Measurements from ENCODE around the gene TBC1D14. TPM values are rescaled to one million over a fixed set of nuclear protein-coding genes. Genes with fewer than 3 reads are reported as not detected.

TBC1D14 gene
- total and polyA plus RNA-seq, 2 of the 8 experiments (the other 6 are each of a cell fraction or from before 2014, with no cell fraction given): 45.6 to 48.2 TPM

DNA sequence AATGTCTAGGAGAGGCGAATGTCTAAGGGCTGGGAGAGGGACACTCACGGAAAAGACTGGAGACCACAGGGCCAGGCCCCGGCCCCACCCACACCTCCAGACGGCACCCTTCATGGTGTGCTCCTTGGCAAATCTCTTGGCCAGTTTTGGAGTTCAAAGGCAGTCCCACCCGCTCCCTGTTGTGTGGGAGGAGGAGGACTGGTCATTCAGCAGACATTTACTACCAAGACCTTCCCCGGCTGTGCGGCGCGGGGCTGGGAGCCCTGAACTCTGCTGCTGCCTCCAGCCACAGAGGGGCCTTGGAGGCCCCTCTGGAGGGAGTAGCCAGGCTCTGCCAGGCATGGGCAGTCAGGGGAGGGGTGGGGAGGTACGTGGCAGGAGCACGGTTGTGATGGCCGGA is 8.7 kb upstream of the TBC1D14 start (continued):
- TF ChIP-seq, protein P1, sequence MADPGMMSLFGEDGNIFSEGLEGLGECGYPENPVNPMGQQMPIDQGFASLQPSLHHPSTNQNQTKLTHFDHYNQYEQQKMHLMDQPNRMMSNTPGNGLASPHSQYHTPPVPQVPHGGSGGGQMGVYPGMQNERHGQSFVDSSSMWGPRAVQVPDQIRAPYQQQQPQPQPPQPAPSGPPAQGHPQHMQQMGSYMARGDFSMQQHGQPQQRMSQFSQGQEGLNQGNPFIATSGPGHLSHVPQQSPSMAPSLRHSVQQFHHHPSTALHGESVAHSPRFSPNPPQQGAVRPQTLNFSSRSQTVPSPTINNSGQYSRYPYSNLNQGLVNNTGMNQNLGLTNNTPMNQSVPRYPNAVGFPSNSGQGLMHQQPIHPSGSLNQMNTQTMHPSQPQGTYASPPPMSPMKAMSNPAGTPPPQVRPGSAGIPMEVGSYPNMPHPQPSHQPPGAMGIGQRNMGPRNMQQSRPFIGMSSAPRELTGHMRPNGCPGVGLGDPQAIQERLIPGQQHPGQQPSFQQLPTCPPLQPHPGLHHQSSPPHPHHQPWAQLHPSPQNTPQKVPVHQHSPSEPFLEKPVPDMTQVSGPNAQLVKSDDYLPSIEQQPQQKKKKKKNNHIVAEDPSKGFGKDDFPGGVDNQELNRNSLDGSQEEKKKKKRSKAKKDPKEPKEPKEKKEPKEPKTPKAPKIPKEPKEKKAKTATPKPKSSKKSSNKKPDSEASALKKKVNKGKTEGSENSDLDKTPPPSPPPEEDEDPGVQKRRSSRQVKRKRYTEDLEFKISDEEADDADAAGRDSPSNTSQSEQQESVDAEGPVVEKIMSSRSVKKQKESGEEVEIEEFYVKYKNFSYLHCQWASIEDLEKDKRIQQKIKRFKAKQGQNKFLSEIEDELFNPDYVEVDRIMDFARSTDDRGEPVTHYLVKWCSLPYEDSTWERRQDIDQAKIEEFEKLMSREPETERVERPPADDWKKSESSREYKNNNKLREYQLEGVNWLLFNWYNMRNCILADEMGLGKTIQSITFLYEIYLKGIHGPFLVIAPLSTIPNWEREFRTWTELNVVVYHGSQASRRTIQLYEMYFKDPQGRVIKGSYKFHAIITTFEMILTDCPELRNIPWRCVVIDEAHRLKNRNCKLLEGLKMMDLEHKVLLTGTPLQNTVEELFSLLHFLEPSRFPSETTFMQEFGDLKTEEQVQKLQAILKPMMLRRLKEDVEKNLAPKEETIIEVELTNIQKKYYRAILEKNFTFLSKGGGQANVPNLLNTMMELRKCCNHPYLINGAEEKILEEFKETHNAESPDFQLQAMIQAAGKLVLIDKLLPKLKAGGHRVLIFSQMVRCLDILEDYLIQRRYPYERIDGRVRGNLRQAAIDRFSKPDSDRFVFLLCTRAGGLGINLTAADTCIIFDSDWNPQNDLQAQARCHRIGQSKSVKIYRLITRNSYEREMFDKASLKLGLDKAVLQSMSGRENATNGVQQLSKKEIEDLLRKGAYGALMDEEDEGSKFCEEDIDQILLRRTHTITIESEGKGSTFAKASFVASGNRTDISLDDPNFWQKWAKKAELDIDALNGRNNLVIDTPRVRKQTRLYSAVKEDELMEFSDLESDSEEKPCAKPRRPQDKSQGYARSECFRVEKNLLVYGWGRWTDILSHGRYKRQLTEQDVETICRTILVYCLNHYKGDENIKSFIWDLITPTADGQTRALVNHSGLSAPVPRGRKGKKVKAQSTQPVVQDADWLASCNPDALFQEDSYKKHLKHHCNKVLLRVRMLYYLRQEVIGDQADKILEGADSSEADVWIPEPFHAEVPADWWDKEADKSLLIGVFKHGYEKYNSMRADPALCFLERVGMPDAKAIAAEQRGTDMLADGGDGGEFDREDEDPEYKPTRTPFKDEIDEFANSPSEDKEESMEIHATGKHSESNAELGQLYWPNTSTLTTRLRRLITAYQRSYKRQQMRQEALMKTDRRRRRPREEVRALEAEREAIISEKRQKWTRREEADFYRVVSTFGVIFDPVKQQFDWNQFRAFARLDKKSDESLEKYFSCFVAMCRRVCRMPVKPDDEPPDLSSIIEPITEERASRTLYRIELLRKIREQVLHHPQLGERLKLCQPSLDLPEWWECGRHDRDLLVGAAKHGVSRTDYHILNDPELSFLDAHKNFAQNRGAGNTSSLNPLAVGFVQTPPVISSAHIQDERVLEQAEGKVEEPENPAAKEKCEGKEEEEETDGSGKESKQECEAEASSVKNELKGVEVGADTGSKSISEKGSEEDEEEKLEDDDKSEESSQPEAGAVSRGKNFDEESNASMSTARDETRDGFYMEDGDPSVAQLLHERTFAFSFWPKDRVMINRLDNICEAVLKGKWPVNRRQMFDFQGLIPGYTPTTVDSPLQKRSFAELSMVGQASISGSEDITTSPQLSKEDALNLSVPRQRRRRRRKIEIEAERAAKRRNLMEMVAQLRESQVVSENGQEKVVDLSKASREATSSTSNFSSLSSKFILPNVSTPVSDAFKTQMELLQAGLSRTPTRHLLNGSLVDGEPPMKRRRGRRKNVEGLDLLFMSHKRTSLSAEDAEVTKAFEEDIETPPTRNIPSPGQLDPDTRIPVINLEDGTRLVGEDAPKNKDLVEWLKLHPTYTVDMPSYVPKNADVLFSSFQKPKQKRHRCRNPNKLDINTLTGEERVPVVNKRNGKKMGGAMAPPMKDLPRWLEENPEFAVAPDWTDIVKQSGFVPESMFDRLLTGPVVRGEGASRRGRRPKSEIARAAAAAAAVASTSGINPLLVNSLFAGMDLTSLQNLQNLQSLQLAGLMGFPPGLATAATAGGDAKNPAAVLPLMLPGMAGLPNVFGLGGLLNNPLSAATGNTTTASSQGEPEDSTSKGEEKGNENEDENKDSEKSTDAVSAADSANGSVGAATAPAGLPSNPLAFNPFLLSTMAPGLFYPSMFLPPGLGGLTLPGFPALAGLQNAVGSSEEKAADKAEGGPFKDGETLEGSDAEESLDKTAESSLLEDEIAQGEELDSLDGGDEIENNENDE (IDR thresholded peaks at IDR 0.05; ENCODE audit: insufficient replicate concordance, low read length): no peak
- TF ChIP-seq RAD21 (IDR thresholded peaks at IDR 0.05 in 1 of 2, conservative IDR thresholded peaks at IDR 0.05 in 1 of 2; ENCODE audit: low read depth in 2 of 2, low read length in 2 of 2) (no peak), HDAC6 (IDR thresholded peaks at IDR 0.05; ENCODE audit: low read depth, low read length) (no peak), SRF (IDR thresholded peaks at IDR 0.05; ENCODE audit: low read depth, low read length) (no peak), RXRA (IDR thresholded peaks at IDR 0.05; ENCODE audit: insufficient read depth, low read depth, low read length) (no peak), YY1 (IDR thresholded peaks at IDR 0.05; ENCODE audit: low read depth, low read length) (no peak), TBP (IDR thresholded peaks at IDR 0.05; ENCODE audit: low read depth, low read length) (no peak), ZNF274 (IDR thresholded peaks at IDR 0.05; ENCODE audit: borderline replicate concordance, extremely low read depth, low read length) (no peak), JUND (IDR thresholded peaks at IDR 0.05; ENCODE audit: low read length) (no peak)
- TF ChIP-seq, protein P2, sequence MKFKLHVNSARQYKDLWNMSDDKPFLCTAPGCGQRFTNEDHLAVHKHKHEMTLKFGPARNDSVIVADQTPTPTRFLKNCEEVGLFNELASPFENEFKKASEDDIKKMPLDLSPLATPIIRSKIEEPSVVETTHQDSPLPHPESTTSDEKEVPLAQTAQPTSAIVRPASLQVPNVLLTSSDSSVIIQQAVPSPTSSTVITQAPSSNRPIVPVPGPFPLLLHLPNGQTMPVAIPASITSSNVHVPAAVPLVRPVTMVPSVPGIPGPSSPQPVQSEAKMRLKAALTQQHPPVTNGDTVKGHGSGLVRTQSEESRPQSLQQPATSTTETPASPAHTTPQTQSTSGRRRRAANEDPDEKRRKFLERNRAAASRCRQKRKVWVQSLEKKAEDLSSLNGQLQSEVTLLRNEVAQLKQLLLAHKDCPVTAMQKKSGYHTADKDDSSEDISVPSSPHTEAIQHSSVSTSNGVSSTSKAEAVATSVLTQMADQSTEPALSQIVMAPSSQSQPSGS (IDR thresholded peaks at IDR 0.05; ENCODE audit: low read length): no peak
